GM12878 (cell line): ENCODE data around the gene AP5B1.
"Not testable (repeated sequence)": the region's sequence is repeated elsewhere in the genome, so short reads cannot be mapped to it uniquely, and the experiment has no call there.

Source experiments
- EZH2 ChIP-seq: IDR thresholded peaks from 2 replicates; pipeline ENCODE4 v1.6.1; 2012; ENCODE audit warnings: low read depth, mild to moderate bottlenecking, control low read depth, inconsistent platforms, low read length, borderline replicate concordance; ENCODE audit not compliant: control insufficient read depth
- TAF1 ChIP-seq: IDR thresholded peaks from 2 replicates; pipeline ENCODE4 v1.6.1; 2011; ENCODE audit warnings: mild to moderate bottlenecking, low read depth, low read length, borderline replicate concordance

DNA sequence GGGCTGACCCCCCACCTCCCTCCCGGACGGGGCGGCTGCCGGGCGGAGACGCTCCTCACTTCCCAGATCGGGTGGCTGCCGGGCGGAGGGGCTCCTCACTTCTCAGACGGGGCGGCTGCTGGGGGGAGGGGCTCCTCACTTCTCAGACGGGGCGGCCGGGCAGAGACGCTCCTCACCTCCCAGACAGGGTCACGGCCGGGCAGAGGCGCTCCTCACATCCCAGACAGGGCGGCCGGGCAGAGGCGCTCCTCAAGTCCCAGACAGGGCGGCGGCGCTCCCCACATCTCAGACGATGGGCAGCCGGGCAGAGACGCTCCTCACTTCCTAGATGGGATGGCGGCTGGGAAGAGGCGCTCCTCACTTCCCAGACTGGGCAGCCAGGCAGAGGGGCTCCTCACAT is 18.0 kb downstream of the AP5B1 start:
- TF ChIP-seq EZH2, TAF1: not testable (repeated sequence)
